HEK293T (cell line): ENCODE data around the gene CEP20.

ENCODE experiments used
- BHLHE40 ChIP-seq: fragments of 450-650 bp; IDR thresholded peaks from 2 replicates; pipeline ENCODE4 v1.6.1; 2016; ENCODE audit warnings: mild to moderate bottlenecking, moderate library complexity, borderline replicate concordance
- CTBP1 ChIP-seq: fragments of 450-650 bp; IDR thresholded peaks from 2 replicates; pipeline ENCODE4 v1.6.1; 2016; ENCODE audit warnings: borderline replicate concordance
- ELF4 ChIP-seq: fragments of 450-650 bp; IDR thresholded peaks from 2 replicates; pipeline ENCODE4 v1.6.1; 2017; ENCODE audit warnings: antibody characterized with exemption
- FOXK2 ChIP-seq: fragments of 450-650 bp; IDR thresholded peaks from 2 replicates; pipeline ENCODE4 v1.6.1; 2016; ENCODE audit warnings: mild to moderate bottlenecking
- FOXM1 ChIP-seq: fragments of 450-650 bp; IDR thresholded peaks from 2 replicates; pipeline ENCODE4 v1.6.1; 2017; ENCODE audit warnings: mild to moderate bottlenecking, borderline replicate concordance
- L3MBTL2 ChIP-seq: fragments of 450-650 bp; conservative IDR thresholded peaks from 2 replicates; pipeline ENCODE4 v1.6.1; 2016; ENCODE audit warnings: mild to moderate bottlenecking
- LEF1 ChIP-seq: fragments of 450-650 bp; IDR thresholded peaks from 2 replicates; pipeline ENCODE4 v1.6.1; 2017; ENCODE audit warnings: mild to moderate bottlenecking, borderline replicate concordance
- NFRKB ChIP-seq: fragments of 450-650 bp; IDR thresholded peaks from 2 replicates; pipeline ENCODE4 v1.6.1; 2016; ENCODE audit warnings: mild to moderate bottlenecking, moderate library complexity
- PKNOX1 ChIP-seq: fragments of 450-650 bp; IDR thresholded peaks from 2 replicates; pipeline ENCODE4 v1.6.1; 2016
- SP1 ChIP-seq: fragments of 450-650 bp; IDR thresholded peaks from 2 replicates; pipeline ENCODE4 v1.6.1; 2017
- SUZ12 ChIP-seq: fragments of 450-650 bp; IDR thresholded peaks from 2 replicates; pipeline ENCODE4 v1.6.1; 2016; ENCODE audit warnings: mild to moderate bottlenecking
- TARDBP ChIP-seq: fragments of 450-650 bp; IDR thresholded peaks from 2 replicates; pipeline ENCODE4 v1.6.1; 2016
- ZNF384 ChIP-seq: fragments of 450-650 bp; IDR thresholded peaks from 2 replicates; pipeline ENCODE4 v1.6.1; 2016

- TF ChIP-seq SUZ12 = no peak
- TF ChIP-seq NFRKB = no peak
- no peak for TF ChIP-seq SP1
- no peak for TF ChIP-seq L3MBTL2
- no peak for TF ChIP-seq FOXM1
- TF ChIP-seq ELF4 = no peak
- TF ChIP-seq ZNF384 = no peak
- TF ChIP-seq FOXK2 = no peak
- no peak for TF ChIP-seq PKNOX1
- no peak for TF ChIP-seq TARDBP
- no peak for TF ChIP-seq LEF1
- TF ChIP-seq CTBP1 = no peak
- no peak for TF ChIP-seq BHLHE40
These were observed 13.6 kb downstream of the CEP20 start for GRCh38 chr16:15874745-15875314.
